Aorta (tissue), 5 donors: ENCODE results near the gene RAB30. TPM values are rescaled to one million over a fixed set of nuclear protein-coding genes. Genes with fewer than 3 reads are reported as not detected.
A peak's percentile ranks its signal among the peaks of the same experiment; 100 is the strongest.
"Not testable (repeated sequence)": the region's sequence is repeated elsewhere in the genome, so short reads cannot be mapped to it uniquely, and the experiment has no call there.

Experiments
- ATAC-seq: fragments of 200-7000 bp; cut with Tn5 transposase; one replicate; pipeline ENCODE4 v1.9.1; 2022; ENCODE audit warnings: moderate library complexity; ENCODE audit not compliant: low FRiP score
- DNase-seq, 2 donors: peaks; one replicate each; pipeline ENCODE4 v3.0.0-alpha.2; 2020
- H3K27ac ChIP-seq, 2 donors: one replicate each; pipeline ENCODE4 v1.5.1; 2013; ENCODE audit warnings: low read length in 2 of 2, mild to moderate bottlenecking in 2 of 2, moderate library complexity in 2 of 2, control low read depth in 1 of 2, inconsistent platforms in 1 of 2, low read depth in 1 of 2
- H3K27me3 ChIP-seq, 2 donors: one replicate each; pipeline ENCODE4 v1.6.1; 2013; ENCODE audit warnings: control low read depth in 1 of 2, low read length in 1 of 2, mild to moderate bottlenecking in 1 of 2, moderate library complexity in 1 of 2; ENCODE audit not compliant: insufficient read depth in 2 of 2, control insufficient read depth in 1 of 2
- H3K36me3 ChIP-seq, 2 donors: one replicate each; pipeline ENCODE4 v1.6.1; 2013; ENCODE audit warnings: control low read depth in 1 of 2, low read length in 1 of 2, mild to moderate bottlenecking in 1 of 2; ENCODE audit not compliant: insufficient read depth in 2 of 2, control insufficient read depth in 1 of 2
- H3K4me1 ChIP-seq, 2 donors: one replicate each; pipeline ENCODE4 v1.6.1; 2013; ENCODE audit warnings: low read length in 2 of 2, control low read depth in 1 of 2, mild to moderate bottlenecking in 1 of 2, moderate library complexity in 1 of 2; ENCODE audit not compliant: insufficient read depth in 2 of 2, control insufficient read depth in 1 of 2
- H3K4me3 ChIP-seq, 2 donors: one replicate each; pipeline ENCODE4 v1.5.1; 2013; ENCODE audit warnings: low read length in 2 of 2, control low read depth in 1 of 2, mild to moderate bottlenecking in 1 of 2
- H3K9me3 ChIP-seq: one replicate; pipeline ENCODE4 v1.6.1; 2013; ENCODE audit warnings: mild to moderate bottlenecking, low read length; ENCODE audit not compliant: control insufficient read depth
- WGBS, 2 donors: extraction: QIAGEN DNeasy Blood & Tissue Kit; methylation state at CpG; one replicate each; pipeline ENCODE4 v1.1.7; 2013; 5-methylcytosine and 5-hydroxymethylcytosine counted together
- intact Hi-C, 2 donors: fragments of 100-400 bp; cut with DNase I; formaldehyde crosslinking; loops; one replicate each; pipeline versions ENCODE4 v1.14.2 to v1.15.0; 2022
- polyA plus RNA-seq, 2 donors: library from polyadenylated mRNA; stranded (reverse); fragments of 200-250 nt; gene quantifications; one replicate each; pipeline ENCODE4 v1.2.3, GENCODE V29; 2013
- total RNA-seq, 2 donors: library from RNA; stranded (reverse); fragmentation: NEBNext Ultra II Directional; extraction: Animal tissue kit (Norgen Biotek cat#: 25700); gene quantifications; one replicate each; pipeline ENCODE4 v1.2.1, GENCODE V29; 2021
- donor health status: healthy with polysubstance abuse.
- donor health status: Bipolar disorder and iron deficiency.
- donor health status: DM: no; HTN: no; CAD: no.
- donor health status: DM: no; HTN: no; CAD: no.
- donor health status: DM: yes; HTN: yes; CAD: no.

The RAB30 gene
- total and polyA plus RNA-seq, 4 donors = 2.9 to 44.1 (median 12.0) TPM

- H3K4me1 ChIP-seq = peaks cover 3 to 11% of the 10 kb centered on the region in 2 donors
Measured at GRCh38 chr11:83011333-83012167, 60.1 kb downstream of the RAB30 start.

GRCh38 chr11:83009999-83010398 is 61.7 kb downstream of the RAB30 start:
- H3K4me1 ChIP-seq = peaks cover 3 to 11% of the 10 kb centered on the region in 2 donors
- ATAC-seq = no peak

More at GRCh38 chr11:83011333-83012167, 60.1 kb downstream of the RAB30 start:
- 58 to 77% methylated on average over 2 of the region's 2 CpGs for WGBS, 2 donors
- no peak for DNase-seq
- Histone ChIP-seq H3K27me3 (no peaks in the 10 kb centered on the region), H3K27ac (peak overlapping the region in 1 of 2 donors; percentile 28), H3K36me3 (no peaks in the 10 kb centered on the region), H3K9me3 (no peaks in the 10 kb centered on the region), H3K4me3 (no peak overlapping the region)
- no peak for ATAC-seq
- intact Hi-C loops = no loop called here

GRCh38 chr11:83009136-83009535 is 62.6 kb downstream of the RAB30 start:
- H3K27me3 ChIP-seq, intact Hi-C loops, ATAC-seq, H3K4me3 ChIP-seq, H3K9me3 ChIP-seq, H3K36me3 ChIP-seq, DNase-seq, H3K27ac ChIP-seq: not testable (repeated sequence)
- 96 to 98% methylated on average over 10 of the region's 10 CpGs for WGBS, 2 donors
- peaks cover 3 to 11% of the 10 kb centered on the region in 2 donors for H3K4me1 ChIP-seq

More at GRCh38 chr11:83009999-83010398, 61.7 kb downstream of the RAB30 start:
- H3K27ac ChIP-seq = no peak overlapping the region
- no peak overlapping the region for H3K4me3 ChIP-seq
- DNase-seq = no peak
- intact Hi-C loops = no loop called here
- WGBS, 2 donors = 96 to 100% methylated on average over 2 of the region's 2 CpGs
- H3K9me3 ChIP-seq = no peaks in the 10 kb centered on the region
- no peaks in the 10 kb centered on the region for H3K27me3 ChIP-seq
- no peaks in the 10 kb centered on the region for H3K36me3 ChIP-seq

- H3K4me3 ChIP-seq = no peak overlapping the region
- 71 to 83% methylated on average over 2 of the region's 2 CpGs for WGBS, 2 donors
- H3K4me1 ChIP-seq = peaks cover 3 to 11% of the 10 kb centered on the region in 2 donors
- DNase-seq (no peak), ATAC-seq (no peak)
- no peaks in the 10 kb centered on the region for H3K36me3 ChIP-seq
- H3K9me3 ChIP-seq = no peaks in the 10 kb centered on the region
- no peaks in the 10 kb centered on the region for H3K27me3 ChIP-seq
- intact Hi-C loops = no loop called here
- H3K27ac ChIP-seq = no peak overlapping the region
Measured at GRCh38 chr11:83008581-83008923, 63.1 kb downstream of the RAB30 start.

- WGBS, 2 donors = 3 to 4% methylated on average over 6 of the region's 6 CpGs
- H3K9me3 ChIP-seq = no peaks in the 10 kb centered on the region
- no peak overlapping the region for H3K4me3 ChIP-seq
- H3K27ac ChIP-seq = no peak overlapping the region
- ATAC-seq = peak; percentile 73
- H3K4me1 ChIP-seq = peaks cover 3 to 11% of the 10 kb centered on the region in 2 donors
- DNase-seq = peak in 1 of 2 donors; percentile 51
- intact Hi-C loops = no loop called here
- no peaks in the 10 kb centered on the region for H3K36me3 ChIP-seq
- H3K27me3 ChIP-seq = no peaks in the 10 kb centered on the region
Measured at GRCh38 chr11:83007909-83008580, 63.7 kb downstream of the RAB30 start.

- Histone ChIP-seq H3K27me3 (no peaks in the 10 kb centered on the region), H3K4me1 (peaks cover 3 to 11% of the 10 kb centered on the region in 2 donors), H3K36me3 (no peaks in the 10 kb centered on the region), H3K9me3 (no peaks in the 10 kb centered on the region), H3K4me3 (no peak overlapping the region), H3K27ac (no peak overlapping the region)
- DNase-seq (no peak), ATAC-seq (no peak)
- 77 to 82% methylated on average over 5 of the region's 5 CpGs for WGBS, 2 donors
- intact Hi-C loops = no loop called here
Measured at GRCh38 chr11:83007477-83007876, 64.2 kb downstream of the RAB30 start.

- no peaks in the 10 kb centered on the region for H3K9me3 ChIP-seq
- H3K27me3 ChIP-seq = no peaks in the 10 kb centered on the region
- H3K4me3 ChIP-seq = no peak overlapping the region
- intact Hi-C loops = no loop called here
- ATAC-seq (no peak), DNase-seq (no peak)
- peaks cover 3 to 11% of the 10 kb centered on the region in 2 donors for H3K4me1 ChIP-seq
- 10 to 13% methylated on average over 1 of the region's 1 CpG for WGBS, 2 donors
- H3K27ac ChIP-seq = no peak overlapping the region
- peaks cover 0 to 2% of the 10 kb centered on the region in 2 donors for H3K36me3 ChIP-seq
Measured at GRCh38 chr11:83006877-83007330, 64.8 kb downstream of the RAB30 start.

GRCh38 chr11:83004746-83005556 is 66.7 kb downstream of the RAB30 start:
- Histone ChIP-seq H3K27me3 (no peaks in the 10 kb centered on the region), H3K4me1 (peaks cover 0 to 9% of the 10 kb centered on the region in 2 donors), H3K36me3 (peaks cover 0 to 2% of the 10 kb centered on the region in 2 donors), H3K27ac (no peak overlapping the region), H3K9me3 (no peaks in the 10 kb centered on the region), H3K4me3 (no peak overlapping the region)
- WGBS, 2 donors = 93 to 96% methylated on average over 2 of the region's 2 CpGs
- DNase-seq (no peak), ATAC-seq (no peak)
- intact Hi-C loops = no loop called here
